MCF 10A (cell line): Measurements from ENCODE around the gene ZDHHC12. TPM values are rescaled to one million over a fixed set of nuclear protein-coding genes. Genes with fewer than 3 reads are reported as not detected.

Experiments
- BruUV-seq: library from RNA; stranded (reverse); fragments of 400-500 nt; replicated peaks from 2 replicates; lab custom pipeline; 2021; lab: Mats Ljungman, UMichigan
- CTCF ChIA-PET: fragments of 300-600 bp; sonication (Branson Sonifier 250); formaldehyde crosslinking; extraction: SDS; loops from one replicate; lab custom pipeline; 2021; ENCODE audit warnings: antibody characterized with exemption, inconsistent platforms; lab: Yijun Ruan, JAX
- POLR2A ChIA-PET: fragments of 300-600, 350-650 bp; sonication (Branson Sonifier 250); formaldehyde crosslinking; extraction: SDS; loops from one replicate; lab custom pipeline; 2020; ENCODE audit warnings: antibody characterized with exemption, inconsistent platforms; lab: Yijun Ruan, JAX
- DNase-seq: peaks from one replicate; pipeline ENCODE4 v3.0.0-alpha.2; 2018; ENCODE audit not compliant: unreplicated experiment
- H3K27ac Mint-ChIP-seq: one replicate; pipeline ENCODE4 v1.8.0; 2022; ENCODE audit warnings: mild to moderate bottlenecking, low read depth, mixed read lengths; ENCODE audit not compliant: unreplicated experiment
- H3K27me3 Mint-ChIP-seq: one replicate; pipeline ENCODE4 v1.8.0; 2022; ENCODE audit warnings: mixed read lengths; ENCODE audit not compliant: insufficient read depth, unreplicated experiment
- H3K36me3 Mint-ChIP-seq: one replicate; pipeline ENCODE4 v1.8.0; 2022; ENCODE audit warnings: mild to moderate bottlenecking, moderate library complexity, mixed read lengths; ENCODE audit not compliant: insufficient read depth, unreplicated experiment
- H3K4me1 Mint-ChIP-seq: one replicate; pipeline ENCODE4 v1.8.0; 2022; ENCODE audit warnings: mixed read lengths; ENCODE audit not compliant: insufficient read depth, unreplicated experiment
- H3K4me3 Mint-ChIP-seq: one replicate; pipeline ENCODE4 v1.8.0; 2022; ENCODE audit warnings: mild to moderate bottlenecking, moderate library complexity, mixed read lengths; ENCODE audit not compliant: unreplicated experiment
- H3K9me3 Mint-ChIP-seq: one replicate; pipeline ENCODE4 v1.8.0; 2022; ENCODE audit warnings: mixed read lengths; ENCODE audit not compliant: unreplicated experiment
- CTCF ChIP-seq: fragments of 200-600 bp; IDR thresholded peaks from one replicate; pipeline ENCODE4 v1.8.0; 2022; ENCODE audit warnings: antibody characterized with exemption, mild to moderate bottlenecking; ENCODE audit not compliant: unreplicated experiment
- intact Hi-C: fragments of 100-400 bp; cut with micrococcal nuclease; formaldehyde crosslinking; loops from 2 replicates; pipeline ENCODE4 v1.14.1; 2022
- total RNA-seq: library from RNA; stranded (reverse); gene quantifications from 2 replicates; pipeline ENCODE4 v1.2.3, GENCODE V29; 2022

The ZDHHC12 gene
- total RNA-seq, 1 experiment from 2014 or later = 22.1 TPM

DNA sequence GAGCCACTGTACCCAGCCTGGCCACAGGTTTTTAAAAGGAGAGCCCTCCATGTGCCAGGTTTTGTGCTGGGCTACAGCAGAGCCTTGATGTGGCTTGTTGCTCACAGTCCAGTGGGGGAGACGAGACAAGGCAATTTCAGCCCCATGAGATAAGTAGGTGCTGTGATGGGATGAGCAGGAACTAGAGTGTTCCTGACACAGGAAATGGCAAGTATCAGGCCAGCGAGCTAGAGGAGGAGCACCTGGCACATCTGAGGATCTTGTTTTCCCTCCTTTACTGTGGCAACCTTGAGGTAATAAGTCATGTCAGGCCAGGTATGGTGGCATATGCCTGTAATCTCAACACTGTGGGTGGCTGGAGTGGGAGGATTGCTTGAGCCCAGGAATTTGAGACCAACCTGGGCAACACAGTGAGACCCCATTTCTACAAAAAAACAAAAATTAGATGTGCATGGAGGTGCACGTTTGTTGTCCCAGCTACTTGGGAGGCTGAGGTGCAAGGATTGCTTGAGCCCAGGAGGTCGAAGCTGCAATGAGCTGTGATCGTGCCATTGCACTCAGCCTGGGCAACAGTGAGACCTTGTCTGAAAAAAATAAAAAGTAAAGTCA, 3.8 kb upstream of the ZDHHC12 start:
- Mint-ChIP-seq H3K9me3 (no peaks in the 10 kb centered on the region), H3K4me3 (no peak overlapping the region), H3K4me1 (peaks cover 19% of the 10 kb centered on the region), H3K27ac (no peak overlapping the region), H3K27me3 (no peaks in the 10 kb centered on the region), H3K36me3 (peaks cover 8% of the 10 kb centered on the region)
- no peak for DNase-seq
- intact Hi-C loops = no loop called here
- POLR2A ChIA-PET = interaction anchor here (1.1 to 2.2 kb wide), 2 partner anchors 43 to 149 kb away, joined by 3 to 8 read pairs; partner anchors contain the start of gene ZER1
- CTCF ChIA-PET = interaction anchor here (1.4 kb wide), 1 partner anchor 26 kb away, joined by 3 read pairs; the partner anchor contains the start of gene PKN3
- TF ChIP-seq CTCF = no peak
- BruUV-seq = no TSS peak

GRCh38 chr9:128724744-128725211, 851 bp upstream of the ZDHHC12 start:
- Mint-ChIP-seq H3K4me1 (peaks cover 31% of the 10 kb centered on the region), H3K27me3 (no peaks in the 10 kb centered on the region), H3K36me3 (peaks cover 4% of the 10 kb centered on the region), H3K4me3 (peak overlapping the region; percentile 80), H3K27ac (peak overlapping the region; percentile 79), H3K9me3 (no peaks in the 10 kb centered on the region)
- no peak for TF ChIP-seq CTCF
- peak; percentile 65 for DNase-seq
- no TSS peak for BruUV-seq
- CTCF ChIA-PET = interaction anchor here (0.6 kb wide), 2 partner anchors 23 to 55 kb away, joined by 3 to 4 read pairs; no protein-coding TSS in a partner anchor
- POLR2A ChIA-PET = interaction anchor here (0.7 to 3.0 kb wide), 10 partner anchors 8 to 172 kb away, joined by 3 to 21 read pairs (median 6); partner anchors contain the start of genes ENDOG, SET, SPTAN1 and ZER1
- intact Hi-C loops = no loop called here

DNA sequence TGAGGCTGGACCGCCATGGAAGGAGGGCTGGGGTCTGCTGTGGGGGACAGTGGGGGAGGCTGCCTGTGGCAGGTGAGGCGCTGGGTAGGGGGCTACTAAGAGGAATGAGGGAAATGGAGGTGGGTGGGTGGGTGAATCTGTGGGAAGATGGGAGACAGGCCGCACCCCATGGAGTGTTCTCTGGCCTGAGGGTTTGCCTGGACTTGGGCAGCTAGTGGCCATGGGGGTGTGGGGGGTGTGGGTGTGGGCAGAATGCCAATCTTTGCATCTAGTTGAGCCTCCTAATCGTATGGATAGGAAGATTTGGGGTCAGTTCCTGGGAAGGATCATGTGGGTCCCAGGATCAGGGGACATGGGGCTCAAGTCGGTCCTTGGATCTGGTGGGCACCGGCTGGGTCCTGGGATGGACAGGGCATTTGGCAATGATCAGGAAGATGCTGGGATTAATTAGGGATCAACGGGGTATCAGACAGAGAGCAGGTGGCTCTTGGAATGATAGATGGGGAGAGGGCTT, 518 bp downstream of the ZDHHC12 start:
- Mint-ChIP-seq H3K4me3 (peak overlapping the region; percentile 80), H3K36me3 (peaks cover 4% of the 10 kb centered on the region), H3K27ac (peak overlapping the region; percentile 29), H3K27me3 (no peaks in the 10 kb centered on the region), H3K9me3 (no peaks in the 10 kb centered on the region), H3K4me1 (peaks cover 36% of the 10 kb centered on the region)
- intact Hi-C loops = no loop called here
- ChIA-PET POLR2A (interaction anchor here (1.1 to 3.0 kb wide), 5 partner anchors 10 to 95 kb away, joined by 3 to 15 read pairs (median 9); partner anchors contain the start of genes ENDOG, SET and ZER1), CTCF (interaction anchor here (0.6 kb wide), 2 partner anchors 51 to 166 kb away, joined by 3 read pairs; no protein-coding TSS in a partner anchor)
- BruUV-seq = no TSS peak
- no peak for TF ChIP-seq CTCF
- DNase-seq = no peak
